T-helper 2 cell treated with Interferon-gamma antibody and Interleukin-4, amounts not matched to agents 5 μg/mL and 100 μg/mL, for 36 hours (primary cell): Measurements from ENCODE around the gene ACTN4.

Experiments used
- DNase-seq: peaks from one replicate; pipeline ENCODE4 v3.0.0; 2021; ENCODE audit warnings: low spot score
- H3K27ac Mint-ChIP-seq: one replicate; pipeline ENCODE4 v1.8.0; 2021; ENCODE audit warnings: mild to moderate bottlenecking, mixed read lengths
- H3K27me3 Mint-ChIP-seq: one replicate; pipeline ENCODE4 v1.8.0; 2021; ENCODE audit warnings: low read depth, mixed read lengths
- H3K36me3 Mint-ChIP-seq: one replicate; pipeline ENCODE4 v1.8.0; 2021; ENCODE audit warnings: low read depth, mixed read lengths
- H3K4me1 Mint-ChIP-seq: one replicate; pipeline ENCODE4 v1.8.0; 2021; ENCODE audit warnings: low read depth, mixed read lengths
- H3K4me3 Mint-ChIP-seq: one replicate; pipeline ENCODE4 v1.8.0; 2022; ENCODE audit warnings: mild to moderate bottlenecking, moderate library complexity, mixed read lengths
- H3K9me3 Mint-ChIP-seq: one replicate; pipeline ENCODE4 v1.8.0; 2021; ENCODE audit warnings: mixed read lengths

ACTN4 gene

GRCh38 chr19:38773469-38774177, 126.2 kb downstream of the ACTN4 start, which contains the start of gene LGALS7:
TSS of gene LGALS7 (minus strand) at chr19:38773517. CDS start at chr19:38773492, 25 bp downstream.
- Mint-ChIP-seq H3K27me3 (peaks cover 1% of the 10 kb centered on the region), H3K4me3 (no peak within 1 kb of the TSS), H3K27ac (no peak within 1 kb of the TSS), H3K9me3 (no peaks in the 10 kb centered on the region), H3K36me3 (no peaks in the 10 kb centered on the region), H3K4me1 (peaks cover 8% of the 10 kb centered on the region)
- DNase-seq, result no peak

GRCh38 chr19:38774181-38774950, 126.9 kb downstream of the ACTN4 start:
- Mint-ChIP-seq H3K4me3 (no peak overlapping the region), H3K27ac (no peak overlapping the region), H3K9me3 (no peaks in the 10 kb centered on the region), H3K36me3 (no peaks in the 10 kb centered on the region), H3K4me1 (peaks cover 3% of the 10 kb centered on the region), H3K27me3 (peaks cover 5% of the 10 kb centered on the region)
- no peak for DNase-seq

GRCh38 chr19:38778733-38779132, 131.3 kb downstream of the ACTN4 start:
- Mint-ChIP-seq H3K27ac (no peak overlapping the region), H3K4me3 (no peak overlapping the region), H3K36me3 (no peaks in the 10 kb centered on the region), H3K4me1 (no peaks in the 10 kb centered on the region), H3K27me3 (peaks cover 8% of the 10 kb centered on the region), H3K9me3 (no peaks in the 10 kb centered on the region)
- DNase-seq, result no peak

GRCh38 chr19:38780443-38780842, 133.0 kb downstream of the ACTN4 start:
- DNase-seq, result no peak
- Mint-ChIP-seq H3K27ac (no peak overlapping the region), H3K9me3 (no peaks in the 10 kb centered on the region), H3K4me1 (no peaks in the 10 kb centered on the region), H3K27me3 (peaks cover 8% of the 10 kb centered on the region), H3K36me3 (no peaks in the 10 kb centered on the region), H3K4me3 (no peak overlapping the region)

GRCh38 chr19:38781058-38781457, 133.6 kb downstream of the ACTN4 start:
- no peak for DNase-seq
- Mint-ChIP-seq H3K27me3 (peaks cover 8% of the 10 kb centered on the region), H3K4me1 (no peaks in the 10 kb centered on the region), H3K27ac (no peak overlapping the region), H3K9me3 (no peaks in the 10 kb centered on the region), H3K36me3 (no peaks in the 10 kb centered on the region), H3K4me3 (no peak overlapping the region)
